Nephron (organoid): ENCODE results near the gene RFPL3.

ENCODE experiments used
- H3K27ac Mint-ChIP-seq, 3 experiments: 2 replicates each; pipeline ENCODE4 v1.8.0; 2020; ENCODE audit warnings: mixed read lengths in 3 of 3, mild to moderate bottlenecking in 2 of 3, moderate library complexity in 1 of 3
- H3K27me3 Mint-ChIP-seq: 2 replicates; pipeline ENCODE4 v1.8.0; 2021; ENCODE audit warnings: low read depth, mild to moderate bottlenecking, moderate library complexity, mixed read lengths
- H3K36me3 Mint-ChIP-seq: 2 replicates; pipeline ENCODE4 v1.8.0; 2020; ENCODE audit warnings: low read depth, mixed read lengths
- H3K4me1 Mint-ChIP-seq: 2 replicates; pipeline ENCODE4 v1.8.0; 2020; ENCODE audit warnings: mixed read lengths
- H3K4me3 Mint-ChIP-seq, 3 experiments: 2 replicates each; pipeline ENCODE4 v1.8.0; 2020; ENCODE audit warnings: mild to moderate bottlenecking in 3 of 3, mixed read lengths in 3 of 3, moderate library complexity in 2 of 3
- H3K9me3 Mint-ChIP-seq: 2 replicates; pipeline ENCODE4 v1.8.0; 2020; ENCODE audit warnings: mixed read lengths
- CTCF ChIP-seq, 3 experiments: fragments of 200-600 bp; sonication (generic); IDR thresholded peaks; one replicate each; pipeline ENCODE4 v1.5.0; 2021; ENCODE audit warnings: antibody characterized with exemption in 3 of 3; ENCODE audit not compliant: unreplicated experiment in 3 of 3

RFPL3 gene

DNA sequence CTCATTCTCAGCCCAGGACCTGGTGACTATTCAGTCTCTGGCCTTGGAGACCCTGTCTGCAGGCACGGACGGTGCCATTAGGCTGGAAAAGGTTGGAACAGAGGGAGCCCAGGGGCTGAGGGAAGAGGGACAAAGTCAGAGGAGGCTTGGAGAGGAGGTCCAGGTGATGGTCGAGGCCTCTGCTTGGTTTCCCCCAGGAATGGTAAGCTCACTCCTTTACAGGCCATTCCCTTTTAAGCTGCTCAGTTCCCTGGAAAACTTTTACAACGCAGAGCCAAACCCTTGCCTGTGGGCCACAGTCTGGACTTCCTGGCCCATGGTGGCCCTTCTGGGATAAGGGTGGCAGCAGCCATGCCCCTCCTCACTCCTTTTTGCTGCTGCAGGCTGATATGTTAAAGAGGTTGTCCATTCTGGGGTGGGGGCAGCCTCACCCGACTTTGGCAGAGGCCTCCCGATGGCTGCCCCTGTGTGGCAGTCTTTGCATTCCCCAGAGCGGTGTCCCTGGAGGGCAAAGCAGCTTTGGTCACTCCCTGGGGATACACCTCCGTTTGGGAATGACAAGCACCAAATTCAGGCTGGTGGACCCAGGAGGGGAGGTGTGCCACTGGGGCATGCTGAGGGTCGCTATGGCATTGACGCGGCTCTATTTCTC lies 34.0 kb upstream of the RFPL3 start:
- Mint-ChIP-seq H3K27ac (no peak overlapping the region), H3K4me1 (no peaks in the 10 kb centered on the region), H3K36me3 (no peaks in the 10 kb centered on the region), H3K27me3 (peaks cover 21% of the 10 kb centered on the region), H3K4me3 (no peak overlapping the region), H3K9me3 (no peaks in the 10 kb centered on the region)
- no peak for TF ChIP-seq CTCF (IDR thresholded peaks at IDR 0.05; ENCODE audit: unreplicated experiment in 3 of 3)

GRCh38 chr22:32324505-32325415 lies 32.9 kb upstream of the RFPL3 start:
- TF ChIP-seq CTCF (IDR thresholded peaks at IDR 0.05; ENCODE audit: unreplicated experiment in 3 of 3) = no peak
- Mint-ChIP-seq H3K4me1 (no peaks in the 10 kb centered on the region), H3K27ac (no peak overlapping the region), H3K9me3 (no peaks in the 10 kb centered on the region), H3K4me3 (no peak overlapping the region), H3K36me3 (no peaks in the 10 kb centered on the region), H3K27me3 (peaks cover 14% of the 10 kb centered on the region)

GRCh38 chr22:32325416-32325801 lies 32.3 kb upstream of the RFPL3 start:
- no peak for TF ChIP-seq CTCF (IDR thresholded peaks at IDR 0.05; ENCODE audit: unreplicated experiment in 3 of 3)
- Mint-ChIP-seq H3K27me3 (peaks cover 14% of the 10 kb centered on the region), H3K36me3 (no peaks in the 10 kb centered on the region), H3K4me3 (no peak overlapping the region), H3K4me1 (no peaks in the 10 kb centered on the region), H3K27ac (no peak overlapping the region), H3K9me3 (no peaks in the 10 kb centered on the region)

DNA sequence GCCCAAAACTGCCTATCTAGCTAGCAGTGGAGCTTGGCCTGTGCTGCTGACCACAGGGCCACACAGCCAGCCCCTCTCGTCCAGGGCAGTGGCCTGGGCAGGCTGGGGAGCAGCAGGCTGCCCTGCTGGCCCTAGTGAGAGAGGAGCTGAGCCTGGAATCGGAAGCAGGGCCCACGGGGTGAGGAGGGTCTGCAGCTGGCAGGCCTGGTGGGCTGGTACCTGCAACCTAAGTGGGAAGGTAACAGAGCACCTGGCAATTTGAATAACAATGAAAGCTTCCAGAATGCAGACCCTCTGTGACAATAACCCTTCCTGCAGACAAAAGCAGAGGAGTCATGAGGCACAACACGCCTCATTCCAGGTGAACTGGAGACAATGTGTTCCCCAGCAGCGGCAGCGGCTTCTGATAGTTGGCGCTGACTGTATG lies 31.8 kb upstream of the RFPL3 start:
- Mint-ChIP-seq H3K4me1 (no peaks in the 10 kb centered on the region), H3K27me3 (peaks cover 16% of the 10 kb centered on the region), H3K9me3 (no peaks in the 10 kb centered on the region), H3K27ac (no peak overlapping the region), H3K4me3 (no peak overlapping the region), H3K36me3 (no peaks in the 10 kb centered on the region)
- TF ChIP-seq CTCF (IDR thresholded peaks at IDR 0.05; ENCODE audit: unreplicated experiment in 3 of 3) = no peak

- Mint-ChIP-seq H3K4me1 (no peaks in the 10 kb centered on the region), H3K27me3 (peaks cover 18% of the 10 kb centered on the region), H3K9me3 (no peaks in the 10 kb centered on the region), H3K4me3 (no peak overlapping the region), H3K36me3 (no peaks in the 10 kb centered on the region), H3K27ac (no peak overlapping the region)
- no peak for TF ChIP-seq CTCF (IDR thresholded peaks at IDR 0.05; ENCODE audit: unreplicated experiment in 3 of 3)
Observed at GRCh38 chr22:32326647-32327046, 31.0 kb upstream of the RFPL3 start.
